ENCODE measurements around the gene SALL3.

Gene SALL3

GRCh38 chr18:78980777-78981380 lies 1.3 kb downstream of the SALL3 start:
- no peak for DNase-seq (ENCODE audit: low read depth)

GRCh38 chr18:78981394-78981831 lies 1.8 kb downstream of the SALL3 start:
- no peak for DNase-seq (ENCODE audit: low read depth)

GRCh38 chr18:78981989-78982620 lies 2.5 kb downstream of the SALL3 start:
- no peak for DNase-seq (ENCODE audit: low read depth)

- no peak for DNase-seq (ENCODE audit: low read depth)
Measured at GRCh38 chr18:78983512-78983911, 3.9 kb downstream of the SALL3 start.

- DNase-seq (ENCODE audit: low read depth): no peak
Measured at GRCh38 chr18:78984941-78985784, 5.5 kb downstream of the SALL3 start.

GRCh38 chr18:78986018-78986481 lies 6.4 kb downstream of the SALL3 start:
- DNase-seq (ENCODE audit: low read depth): no peak

GRCh38 chr18:78991446-78991845 lies 11.8 kb downstream of the SALL3 start:
- DNase-seq (ENCODE audit: low read depth): no peak

GRCh38 chr18:78992041-78993011 lies 12.7 kb downstream of the SALL3 start:
- no peak for DNase-seq (ENCODE audit: low read depth)

- no peak for DNase-seq (ENCODE audit: low read depth)
Measured at GRCh38 chr18:78993014-78993926, 13.7 kb downstream of the SALL3 start.

GRCh38 chr18:78994000-78994399 lies 14.4 kb downstream of the SALL3 start:
- no peak for DNase-seq (ENCODE audit: low read depth)

GRCh38 chr18:78994531-78994930 lies 14.9 kb downstream of the SALL3 start:
- no peak for DNase-seq (ENCODE audit: low read depth)

GRCh38 chr18:78994977-78995582 lies 15.5 kb downstream of the SALL3 start:
- DNase-seq (ENCODE audit: low read depth): no peak

- no peak for DNase-seq (ENCODE audit: low read depth)
Measured at GRCh38 chr18:78995740-78996395, 16.2 kb downstream of the SALL3 start.

GRCh38 chr18:78996741-78997490 lies 17.3 kb downstream of the SALL3 start:
- no peak for DNase-seq (ENCODE audit: low read depth)

GRCh38 chr18:78998371-78999071 lies 18.9 kb downstream of the SALL3 start:
- DNase-seq (ENCODE audit: low read depth): no peak

GRCh38 chr18:78999939-79000338 lies 20.3 kb downstream of the SALL3 start:
- no peak for DNase-seq (ENCODE audit: low read depth)

GRCh38 chr18:79000997-79001396 lies 21.4 kb downstream of the SALL3 start:
- no peak for DNase-seq (ENCODE audit: low read depth)

- DNase-seq (ENCODE audit: low read depth): no peak
Measured at GRCh38 chr18:79005653-79006052, 26.0 kb downstream of the SALL3 start.
